ENCODE measurements around the gene RPS6KA4.

RPS6KA4 gene

GRCh38 chr11:64372021-64372420 lies 13.1 kb downstream of the RPS6KA4 start:
- no peak for TF ChIP-seq CTCF (conservative IDR thresholded peaks at IDR 0.05; ENCODE audit: low read depth, low read length)
- Histone ChIP-seq H3K4me1 (ENCODE audit: low read depth, poor library complexity, severe bottlenecking) (no peaks in the 10 kb centered on the region), H3K4me2 (no peak overlapping the region), H3K79me2 (ENCODE audit: insufficient read depth, low read depth) (no peaks in the 10 kb centered on the region), H3K9ac (no peak overlapping the region), H4K20me1 (ENCODE audit: insufficient read depth) (no peaks in the 10 kb centered on the region), H2AFZ (ENCODE audit: low read depth) (no peak overlapping the region), H3K4me3 (IDR thresholded peaks at IDR 0.05; ENCODE audit: insufficient read depth, low read depth, low read length) (no peak overlapping the region), H3K27me3 (ENCODE audit: insufficient read depth, low read depth) (no peaks in the 10 kb centered on the region), H3K36me3 (ENCODE audit: insufficient read depth) (no peaks in the 10 kb centered on the region), H3K27ac (no peak overlapping the region)

GRCh38 chr11:64372802-64373597 lies 14.0 kb downstream of the RPS6KA4 start:
- H3K79me2 ChIP-seq (ENCODE audit: insufficient read depth, low read depth): no peaks in the 10 kb centered on the region
- no peak overlapping the region for H3K4me3 ChIP-seq (IDR thresholded peaks at IDR 0.05; ENCODE audit: insufficient read depth, low read depth, low read length)
- H3K4me1 ChIP-seq (ENCODE audit: low read depth, poor library complexity, severe bottlenecking): no peaks in the 10 kb centered on the region
- no peak overlapping the region for H3K4me2 ChIP-seq
- H3K27ac ChIP-seq: no peak overlapping the region
- no peaks in the 10 kb centered on the region for H4K20me1 ChIP-seq (ENCODE audit: insufficient read depth)
- no peak overlapping the region for H3K9ac ChIP-seq
- no peaks in the 10 kb centered on the region for H3K27me3 ChIP-seq (ENCODE audit: insufficient read depth, low read depth)
- no peaks in the 10 kb centered on the region for H3K36me3 ChIP-seq (ENCODE audit: insufficient read depth)
- no peak overlapping the region for H2AFZ ChIP-seq (ENCODE audit: low read depth)
- TF ChIP-seq CTCF (conservative IDR thresholded peaks at IDR 0.05; ENCODE audit: low read depth, low read length): no peak

- Histone ChIP-seq H3K79me2 (ENCODE audit: insufficient read depth, low read depth) (no peaks in the 10 kb centered on the region), H3K4me1 (ENCODE audit: low read depth, poor library complexity, severe bottlenecking) (no peaks in the 10 kb centered on the region), H3K27ac (no peak overlapping the region), H3K36me3 (ENCODE audit: insufficient read depth) (no peaks in the 10 kb centered on the region), H3K27me3 (ENCODE audit: insufficient read depth, low read depth) (peaks cover 3% of the 10 kb centered on the region; the same call in 1 of the 2 replicates), H3K9ac (no peak overlapping the region), H3K4me3 (IDR thresholded peaks at IDR 0.05; ENCODE audit: insufficient read depth, low read depth, low read length) (no peak overlapping the region), H3K4me2 (no peak overlapping the region), H4K20me1 (ENCODE audit: insufficient read depth) (no peaks in the 10 kb centered on the region), H2AFZ (ENCODE audit: low read depth) (no peak overlapping the region)
- no peak for TF ChIP-seq CTCF (conservative IDR thresholded peaks at IDR 0.05; ENCODE audit: low read depth, low read length)
Observed at GRCh38 chr11:64373598-64373974, 14.6 kb downstream of the RPS6KA4 start.

GRCh38 chr11:64376071-64376470 lies 17.1 kb downstream of the RPS6KA4 start:
- H3K9ac ChIP-seq: no peak overlapping the region
- TF ChIP-seq CTCF (conservative IDR thresholded peaks at IDR 0.05; ENCODE audit: low read depth, low read length): no peak
- H3K4me1 ChIP-seq (ENCODE audit: low read depth, poor library complexity, severe bottlenecking): no peaks in the 10 kb centered on the region
- no peak overlapping the region for H3K4me3 ChIP-seq (IDR thresholded peaks at IDR 0.05; ENCODE audit: insufficient read depth, low read depth, low read length)
- no peak overlapping the region for H3K27ac ChIP-seq
- no peak overlapping the region for H3K4me2 ChIP-seq
- no peaks in the 10 kb centered on the region for H3K36me3 ChIP-seq (ENCODE audit: insufficient read depth)
- no peak overlapping the region for H2AFZ ChIP-seq (ENCODE audit: low read depth)
- no peaks in the 10 kb centered on the region for H3K79me2 ChIP-seq (ENCODE audit: insufficient read depth, low read depth)
- no peaks in the 10 kb centered on the region for H4K20me1 ChIP-seq (ENCODE audit: insufficient read depth)
- peaks cover 5% of the 10 kb centered on the region for H3K27me3 ChIP-seq (ENCODE audit: insufficient read depth, low read depth)
